OCI-LY7 (cell line): Measurements from ENCODE around the gene ZC3H12A.

Experiments used
- EZH2phosphoT487 ChIP-seq: fragments of 200-600 bp; sonication (generic); IDR thresholded peaks from 2 replicates; pipeline ENCODE4 v1.6.1; 2018; ENCODE audit warnings: low read depth, borderline replicate concordance, mild to moderate bottlenecking, mixed run types, antibody characterized with exemption, low read length, moderate library complexity, mixed read lengths
- TF ChIP-seq, protein P1 (sequence below): fragments of 200-600 bp; sonication (generic); conservative IDR thresholded peaks from 2 replicates; pipeline ENCODE4 v1.5.1; 2014; ENCODE audit warnings: mild to moderate bottlenecking, antibody characterized with exemption, low read length, moderate library complexity, mixed read lengths

- TF ChIP-seq, protein P1, sequence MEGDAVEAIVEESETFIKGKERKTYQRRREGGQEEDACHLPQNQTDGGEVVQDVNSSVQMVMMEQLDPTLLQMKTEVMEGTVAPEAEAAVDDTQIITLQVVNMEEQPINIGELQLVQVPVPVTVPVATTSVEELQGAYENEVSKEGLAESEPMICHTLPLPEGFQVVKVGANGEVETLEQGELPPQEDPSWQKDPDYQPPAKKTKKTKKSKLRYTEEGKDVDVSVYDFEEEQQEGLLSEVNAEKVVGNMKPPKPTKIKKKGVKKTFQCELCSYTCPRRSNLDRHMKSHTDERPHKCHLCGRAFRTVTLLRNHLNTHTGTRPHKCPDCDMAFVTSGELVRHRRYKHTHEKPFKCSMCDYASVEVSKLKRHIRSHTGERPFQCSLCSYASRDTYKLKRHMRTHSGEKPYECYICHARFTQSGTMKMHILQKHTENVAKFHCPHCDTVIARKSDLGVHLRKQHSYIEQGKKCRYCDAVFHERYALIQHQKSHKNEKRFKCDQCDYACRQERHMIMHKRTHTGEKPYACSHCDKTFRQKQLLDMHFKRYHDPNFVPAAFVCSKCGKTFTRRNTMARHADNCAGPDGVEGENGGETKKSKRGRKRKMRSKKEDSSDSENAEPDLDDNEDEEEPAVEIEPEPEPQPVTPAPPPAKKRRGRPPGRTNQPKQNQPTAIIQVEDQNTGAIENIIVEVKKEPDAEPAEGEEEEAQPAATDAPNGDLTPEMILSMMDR, result no peak
- TF ChIP-seq EZH2phosphoT487, result no peak
Measured at GRCh38 chr1:37433171-37433570, 41.2 kb upstream of the ZC3H12A start.
